GF-D8 (cell line): ENCODE data around the gene SRRD.
"Not testable (repeated sequence)": the region's sequence is repeated elsewhere in the genome, so short reads cannot be mapped to it uniquely, and the experiment has no call there.

Experiments used
- DNase-seq: peaks from one replicate; lab custom pipeline; 2025; lab: John Stamatoyannopoulos, UW

Gene SRRD, protein sequence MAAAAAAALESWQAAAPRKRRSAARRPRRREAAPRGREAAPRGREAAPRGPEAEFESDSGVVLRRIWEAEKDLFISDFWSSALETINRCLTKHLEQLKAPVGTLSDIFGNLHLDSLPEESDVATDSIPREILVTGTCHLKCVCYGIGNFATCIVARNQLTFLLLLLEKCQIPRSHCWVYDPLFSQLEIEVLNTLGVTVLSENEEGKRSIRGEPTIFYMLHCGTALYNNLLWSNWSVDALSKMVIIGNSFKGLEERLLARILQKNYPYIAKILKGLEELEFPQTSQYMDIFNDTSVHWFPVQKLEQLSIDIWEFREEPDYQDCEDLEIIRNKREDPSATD

DNA sequence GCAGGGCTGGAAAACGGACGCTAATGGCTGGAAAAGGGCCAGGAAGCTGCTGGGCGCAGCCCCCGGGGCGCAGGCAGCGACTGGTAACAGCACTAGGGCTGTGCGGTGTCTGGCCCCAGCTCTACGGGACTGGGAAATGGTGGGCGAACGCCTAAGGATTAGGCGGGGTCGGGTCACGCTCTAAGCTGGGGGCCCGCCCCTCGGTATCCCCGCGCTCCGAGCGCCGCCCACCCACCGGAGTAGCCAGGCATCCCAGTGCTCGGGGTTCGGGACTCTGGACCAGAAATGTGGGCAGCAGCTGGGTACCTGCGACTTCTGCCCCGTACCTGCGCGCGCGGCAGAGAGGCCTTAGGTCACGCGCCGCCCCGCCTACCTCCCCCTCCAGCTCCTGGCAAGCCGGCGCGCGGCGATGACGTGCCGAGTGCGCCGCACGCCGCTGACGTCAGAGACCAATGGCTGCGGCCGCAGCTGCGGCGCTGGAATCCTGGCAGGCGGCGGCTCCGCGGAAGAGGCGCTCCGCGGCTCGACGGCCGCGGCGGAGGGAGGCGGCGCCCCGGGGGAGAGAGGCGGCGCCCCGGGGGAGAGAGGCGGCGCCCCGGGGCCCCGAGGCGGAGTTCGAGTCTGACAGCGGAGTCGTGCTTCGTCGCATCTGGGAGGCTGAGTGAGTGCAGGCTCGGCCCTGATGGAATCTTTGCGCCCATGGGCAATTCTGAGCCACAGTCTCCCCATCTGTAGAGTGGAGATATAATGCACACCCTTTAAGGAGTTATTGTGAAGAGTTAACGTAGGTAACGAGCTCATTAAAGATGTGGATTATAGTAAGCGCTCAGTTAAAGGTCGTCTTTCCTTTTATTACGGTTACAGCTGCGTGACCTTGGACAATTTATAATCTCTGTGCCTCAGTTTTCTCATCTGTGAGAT lies at the start of gene SRRD, which contains the start of gene HPS4:
Gene SRRD (plus strand): TSS at position 439 of the 921 bp plus-strand sequence. CDS start 14 bp downstream, at position 453.
Gene HPS4 (minus strand): TSS at position 345 of the 921 bp plus-strand sequence. CDS start 2,021 bp downstream, outside the sequence.
- DNase-seq: peak; percentile 67

- peak; percentile 42 for DNase-seq
These were observed 48.2 kb upstream of the SRRD start for GRCh38 chr22:26435327-26436093.

DNA sequence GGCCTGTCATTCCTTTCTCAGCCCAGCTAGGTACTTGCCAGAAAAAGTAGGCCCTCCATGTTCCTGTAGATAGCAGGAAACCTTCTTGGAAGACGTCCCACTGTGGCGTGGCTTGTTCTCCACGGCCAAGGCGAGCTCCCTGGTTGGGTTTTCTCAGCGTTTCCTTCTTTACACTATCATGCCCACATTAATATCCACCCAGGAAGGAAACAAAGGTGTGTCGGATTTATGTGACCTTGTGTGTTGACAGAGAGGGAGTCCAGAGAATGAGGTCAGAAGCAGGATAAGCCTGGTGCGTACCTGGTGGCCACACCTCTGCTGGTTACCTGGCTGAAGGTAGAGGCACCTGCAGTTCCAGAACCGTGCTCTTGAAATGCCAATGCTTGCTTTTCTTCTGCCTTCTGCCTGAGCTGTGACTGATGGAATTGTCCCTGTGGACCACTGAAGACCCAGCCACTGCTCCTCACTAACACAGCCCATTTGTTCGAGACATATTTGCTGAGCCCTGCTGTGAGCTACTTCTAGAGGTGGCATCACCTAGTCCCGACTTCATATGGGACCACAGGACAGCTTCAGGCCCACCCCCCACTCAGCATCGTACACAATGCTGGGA lies 46.7 kb upstream of the SRRD start:
- DNase-seq: no peak

- DNase-seq: no peak
These were observed 45.8 kb upstream of the SRRD start for GRCh38 chr22:26437694-26438392.

GRCh38 chr22:26438776-26439175 lies 44.9 kb upstream of the SRRD start:
- DNase-seq: not testable (repeated sequence)

DNA sequence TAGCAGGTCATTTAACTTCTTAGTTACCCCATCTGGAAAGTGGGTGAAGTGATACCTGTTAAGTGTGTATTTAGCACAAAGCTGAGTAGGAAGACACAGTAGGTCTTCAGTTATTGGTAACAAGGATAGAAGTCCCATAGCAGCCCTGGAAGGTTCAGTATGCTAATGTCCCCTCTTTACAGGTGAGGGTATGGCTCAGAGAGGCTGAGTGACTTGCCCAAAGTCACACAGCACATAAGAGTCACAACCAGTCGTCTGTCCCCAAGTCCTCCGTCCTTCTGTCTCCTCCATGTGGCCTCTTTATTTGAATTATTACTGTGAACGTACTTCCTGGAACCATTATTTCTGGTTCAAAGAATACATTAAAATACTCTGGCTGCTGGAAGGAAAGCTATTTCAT lies 44.1 kb upstream of the SRRD start:
- DNase-seq: no peak

- no peak for DNase-seq
These were observed 41.5 kb upstream of the SRRD start for GRCh38 chr22:26442086-26442756.

GRCh38 chr22:26443901-26444690 lies 39.6 kb upstream of the SRRD start:
- no peak for DNase-seq

DNA sequence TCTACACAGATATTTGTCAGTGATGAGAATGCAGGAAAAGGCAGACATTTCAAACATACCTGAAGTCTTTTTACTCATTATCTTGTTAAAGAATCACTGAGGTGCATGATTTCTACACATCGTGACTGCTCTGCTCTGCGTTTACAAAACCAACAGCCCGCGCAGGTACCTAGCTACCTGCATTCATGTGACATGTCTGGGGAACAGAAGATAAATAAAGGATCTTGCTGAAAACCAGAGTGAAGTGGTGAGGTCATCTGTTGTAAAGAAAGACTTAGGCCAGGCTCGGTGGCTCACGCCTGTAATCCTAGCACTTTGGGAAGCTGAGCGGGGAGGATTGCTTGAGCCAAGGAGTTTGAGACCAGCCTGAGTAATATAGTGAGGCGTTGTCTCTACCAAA lies 38.9 kb upstream of the SRRD start:
- DNase-seq: no peak

DNA sequence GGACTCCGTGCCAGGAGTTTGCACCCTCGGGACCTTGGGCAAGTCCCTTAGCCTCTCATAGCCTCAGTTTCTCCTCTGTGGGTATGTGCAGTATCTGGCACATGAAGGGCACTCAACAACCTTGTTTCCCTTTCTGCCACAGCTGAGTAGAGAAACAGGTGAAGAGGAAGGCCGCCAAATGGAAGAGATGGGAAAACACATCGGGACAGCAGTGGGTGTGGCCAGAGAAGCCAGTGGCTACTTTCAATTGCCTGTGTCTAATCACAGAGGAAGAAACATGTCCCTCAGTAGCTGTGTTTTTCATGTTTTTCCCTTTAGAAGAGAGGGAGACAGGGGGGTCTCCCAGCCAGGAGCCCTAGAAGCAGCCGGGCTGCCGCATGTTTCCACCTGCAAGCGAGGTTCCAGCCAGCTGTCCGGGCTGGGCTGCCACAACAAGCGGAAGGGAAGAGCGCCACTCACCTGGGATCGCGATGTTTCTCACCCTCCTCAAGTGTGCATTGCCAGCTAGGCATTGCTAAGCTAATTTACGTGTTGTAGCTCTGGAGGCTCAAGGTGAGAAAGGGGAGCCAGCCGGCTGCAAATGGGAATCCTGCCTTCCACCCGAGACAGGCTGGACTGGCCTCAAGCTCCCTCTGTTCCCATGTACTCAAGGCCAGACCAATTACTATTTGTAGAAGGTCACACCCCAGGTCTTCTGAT lies 38.0 kb upstream of the SRRD start:
- no peak for DNase-seq

- no peak for DNase-seq
These were observed 36.7 kb upstream of the SRRD start for GRCh38 chr22:26446808-26447515.

DNA sequence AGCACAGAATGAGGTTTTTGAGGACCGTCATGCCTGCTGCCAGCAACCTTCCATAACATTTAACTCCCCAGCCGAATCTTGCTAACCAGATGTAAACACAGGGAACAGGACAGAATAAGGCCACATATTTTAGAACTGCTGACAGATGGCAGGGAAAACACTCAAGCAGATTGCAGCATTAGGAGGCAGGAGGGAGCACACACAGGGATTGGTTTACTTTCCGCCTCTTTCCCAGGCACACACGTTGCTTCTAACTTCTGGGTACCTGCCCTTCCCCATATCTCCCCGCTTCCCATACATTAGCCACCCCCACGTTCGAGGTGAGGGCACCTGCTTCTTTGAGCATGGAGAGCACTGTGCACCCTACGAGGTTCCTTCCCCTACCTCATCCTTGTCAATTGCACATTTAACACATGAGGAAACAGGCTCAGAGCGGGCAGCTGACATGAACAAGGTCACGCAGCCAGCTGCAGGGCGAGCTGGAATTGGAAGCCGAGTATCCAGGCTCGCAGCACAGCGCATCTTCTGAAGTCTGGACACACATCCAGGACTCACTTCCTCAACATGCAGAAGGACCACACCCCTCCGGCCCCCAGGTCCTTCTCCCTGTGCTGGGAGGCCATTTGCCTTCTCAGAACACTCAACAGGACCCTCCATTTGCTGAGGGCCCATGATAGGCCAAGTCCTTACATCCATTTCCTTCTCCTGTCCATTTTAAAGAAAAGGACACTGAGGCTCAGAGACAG lies 35.9 kb upstream of the SRRD start:
- no peak for DNase-seq

DNA sequence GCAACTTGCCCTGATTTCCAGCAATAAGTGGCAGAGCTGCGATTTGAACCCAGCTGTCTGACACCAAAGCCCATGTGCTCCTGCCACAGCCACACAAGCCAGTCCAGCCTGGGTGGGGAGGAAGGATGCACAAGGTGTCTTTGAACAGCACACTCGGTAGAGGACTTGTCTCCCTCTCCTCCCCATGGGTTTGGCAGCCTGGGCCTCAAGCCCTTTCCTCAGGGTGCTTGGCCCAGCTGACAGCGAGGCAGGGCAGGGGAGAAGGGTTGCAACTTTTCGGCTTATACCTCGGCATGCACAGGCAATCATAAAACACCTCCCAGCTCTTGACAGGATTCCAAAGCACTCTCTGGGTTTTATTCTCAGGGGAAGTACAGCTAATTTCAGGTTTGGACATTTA lies 35.3 kb upstream of the SRRD start:
- DNase-seq: no peak

- DNase-seq: no peak
These were observed 34.7 kb upstream of the SRRD start for GRCh38 chr22:26448941-26449340.

DNA sequence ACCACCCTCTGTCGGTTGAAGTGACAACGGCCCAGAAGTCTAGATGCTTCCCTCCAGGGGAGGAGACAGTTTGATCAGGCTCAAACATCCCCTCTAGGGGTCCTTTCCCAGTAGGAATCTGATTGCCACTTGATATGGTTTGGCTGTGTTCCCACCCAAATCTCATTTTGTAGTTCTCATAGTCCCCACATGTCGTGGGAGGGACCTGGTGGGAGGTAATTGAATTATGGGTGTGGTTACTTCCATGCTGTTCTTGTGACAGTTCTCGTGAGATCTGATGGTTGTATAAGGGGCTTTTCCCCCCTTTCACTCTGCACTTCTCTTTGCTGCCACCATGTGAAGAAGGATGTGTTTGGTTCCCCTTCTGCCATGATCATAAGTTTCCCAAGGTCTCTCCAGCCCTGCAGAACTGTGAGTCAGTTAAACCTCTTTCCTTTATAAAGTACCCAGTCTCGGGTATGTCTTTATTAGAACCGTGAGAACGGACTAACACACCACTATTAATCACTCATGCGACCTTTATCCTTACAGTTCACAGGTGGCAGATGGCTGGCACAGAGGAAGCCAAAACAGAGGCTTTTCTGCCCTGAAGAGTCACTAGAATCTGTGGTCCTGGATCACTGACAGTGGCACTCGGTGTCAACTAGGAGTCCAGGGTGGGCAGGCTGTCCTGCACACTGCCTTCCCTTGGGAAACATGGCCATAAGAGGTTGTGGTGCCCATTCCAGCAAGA lies 33.1 kb upstream of the SRRD start:
- no peak for DNase-seq

DNA sequence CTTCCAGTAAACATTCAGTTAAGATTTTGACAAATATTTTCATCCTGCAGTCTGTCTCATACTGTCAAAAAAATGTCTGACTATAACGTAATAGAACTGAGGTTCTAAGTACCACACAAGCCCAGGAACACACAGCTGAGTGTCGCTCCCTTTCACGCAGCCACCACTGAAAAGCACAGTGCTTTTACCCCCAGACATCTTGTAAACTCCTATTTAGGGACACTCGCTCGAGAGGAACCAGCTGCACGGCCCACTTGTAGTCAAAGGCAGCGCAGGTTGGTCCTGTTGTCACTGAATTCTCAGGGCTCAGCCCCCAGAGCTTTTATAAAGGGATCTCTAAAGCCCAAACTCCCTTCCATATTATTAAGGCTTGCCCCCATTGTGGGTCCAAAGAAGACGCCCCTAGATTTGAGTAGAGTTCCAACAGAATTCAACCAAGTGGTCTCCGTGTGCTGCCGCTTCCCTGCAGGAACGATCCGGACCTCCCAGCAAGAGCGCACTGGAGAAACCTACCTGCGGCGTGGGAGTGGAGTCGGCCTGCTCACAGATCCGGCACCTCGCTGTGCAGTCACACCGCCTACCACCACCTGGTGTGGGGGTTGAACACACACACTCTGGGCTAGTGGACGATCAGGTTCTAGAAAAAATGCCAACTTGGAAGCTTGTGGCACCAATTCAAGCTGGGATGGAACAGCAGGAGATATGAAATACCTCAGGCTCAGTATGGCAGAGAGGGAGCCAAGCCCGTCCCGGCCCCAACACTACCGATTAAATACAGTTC lies 31.3 kb upstream of the SRRD start:
- no peak for DNase-seq
